Measurements from ENCODE around the gene INHBB. TPM values are rescaled to one million over a fixed set of nuclear protein-coding genes. Genes with fewer than 3 reads are reported as not detected.

The INHBB gene
- total RNA-seq, 4 donors from 2014 or later = 0.20 to 1.1 (median 0.41) TPM; not detected in 1

DNA sequence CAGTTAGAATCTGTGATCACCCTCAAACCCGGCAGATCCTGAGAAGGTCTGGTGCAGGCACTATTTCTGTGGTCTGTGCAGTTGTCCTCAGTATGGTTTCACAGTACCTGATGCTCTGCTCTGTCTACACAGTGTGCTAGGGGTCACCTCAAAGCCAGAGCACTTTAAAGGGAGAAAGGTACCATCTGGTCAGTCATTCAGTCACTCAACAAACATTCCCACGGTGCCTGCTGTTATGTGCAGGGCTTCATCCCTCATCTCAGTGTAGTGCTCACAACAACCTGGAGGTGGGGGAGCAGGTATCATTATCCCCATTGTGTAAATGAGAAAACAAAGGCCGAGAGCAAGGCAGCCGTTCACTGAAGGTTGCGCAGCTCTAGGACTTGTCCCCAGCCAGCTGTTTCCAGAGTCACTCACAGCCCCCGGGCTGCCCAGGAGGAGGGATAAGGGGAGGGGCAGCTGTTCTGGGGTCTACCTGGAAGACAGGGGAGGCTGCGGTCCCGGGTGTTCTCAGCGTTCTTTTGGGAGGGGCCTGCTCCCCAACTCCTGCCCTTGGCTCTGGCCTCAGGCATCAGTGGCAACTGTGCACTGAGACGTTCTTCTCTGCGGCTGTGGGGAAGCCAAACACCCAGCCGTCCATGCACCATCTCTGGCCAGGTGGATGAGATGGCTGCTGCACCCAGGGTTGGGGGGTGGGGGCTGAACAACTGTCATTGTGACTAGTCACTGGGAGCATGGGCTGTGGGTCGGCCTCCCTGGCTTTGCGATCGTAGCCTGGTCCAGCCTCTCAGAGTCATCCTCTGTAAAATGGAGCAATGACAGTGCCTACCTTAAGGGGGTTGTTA is 9.2 kb downstream of the INHBB start:
- TF ChIP-seq POLR2A (IDR thresholded peaks at IDR 0.05) (no peak), POLR2AphosphoS5 (IDR thresholded peaks at IDR 0.05) (no peak), EP300 (IDR thresholded peaks at IDR 0.05; ENCODE audit: low read depth) (no peak)
- TF ChIP-seq, protein P1, sequence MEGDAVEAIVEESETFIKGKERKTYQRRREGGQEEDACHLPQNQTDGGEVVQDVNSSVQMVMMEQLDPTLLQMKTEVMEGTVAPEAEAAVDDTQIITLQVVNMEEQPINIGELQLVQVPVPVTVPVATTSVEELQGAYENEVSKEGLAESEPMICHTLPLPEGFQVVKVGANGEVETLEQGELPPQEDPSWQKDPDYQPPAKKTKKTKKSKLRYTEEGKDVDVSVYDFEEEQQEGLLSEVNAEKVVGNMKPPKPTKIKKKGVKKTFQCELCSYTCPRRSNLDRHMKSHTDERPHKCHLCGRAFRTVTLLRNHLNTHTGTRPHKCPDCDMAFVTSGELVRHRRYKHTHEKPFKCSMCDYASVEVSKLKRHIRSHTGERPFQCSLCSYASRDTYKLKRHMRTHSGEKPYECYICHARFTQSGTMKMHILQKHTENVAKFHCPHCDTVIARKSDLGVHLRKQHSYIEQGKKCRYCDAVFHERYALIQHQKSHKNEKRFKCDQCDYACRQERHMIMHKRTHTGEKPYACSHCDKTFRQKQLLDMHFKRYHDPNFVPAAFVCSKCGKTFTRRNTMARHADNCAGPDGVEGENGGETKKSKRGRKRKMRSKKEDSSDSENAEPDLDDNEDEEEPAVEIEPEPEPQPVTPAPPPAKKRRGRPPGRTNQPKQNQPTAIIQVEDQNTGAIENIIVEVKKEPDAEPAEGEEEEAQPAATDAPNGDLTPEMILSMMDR (IDR thresholded peaks at IDR 0.05) = no peak
- Histone ChIP-seq H3K27me3 (peaks cover 9% of the 10 kb centered on the region), H3K27ac (no peak overlapping the region), H3K4me1 (no peaks in the 10 kb centered on the region), H3K4me3 (no peak overlapping the region), H3K36me3 (no peaks in the 10 kb centered on the region), H3K9me3 (no peaks in the 10 kb centered on the region)
- in situ Hi-C loops (cut with MboI; ENCODE audit: low pct_ligation_motif_present in 1 of 4, low pct_unique_long_range_greater_than_20kb in 1 of 4, low sequenced_read_pairs in 3 of 4) = no loop called here
- 74 to 83% methylated on average over 1 to 15 of the region's 15 CpGs for WGBS, 2 donors (ENCODE audit: low coverage in 1 of 2)
- intact Hi-C loops (cut with DNase I; ENCODE audit: low total_unique reads) = no loop called here
- DNase-seq = no peak

DNA sequence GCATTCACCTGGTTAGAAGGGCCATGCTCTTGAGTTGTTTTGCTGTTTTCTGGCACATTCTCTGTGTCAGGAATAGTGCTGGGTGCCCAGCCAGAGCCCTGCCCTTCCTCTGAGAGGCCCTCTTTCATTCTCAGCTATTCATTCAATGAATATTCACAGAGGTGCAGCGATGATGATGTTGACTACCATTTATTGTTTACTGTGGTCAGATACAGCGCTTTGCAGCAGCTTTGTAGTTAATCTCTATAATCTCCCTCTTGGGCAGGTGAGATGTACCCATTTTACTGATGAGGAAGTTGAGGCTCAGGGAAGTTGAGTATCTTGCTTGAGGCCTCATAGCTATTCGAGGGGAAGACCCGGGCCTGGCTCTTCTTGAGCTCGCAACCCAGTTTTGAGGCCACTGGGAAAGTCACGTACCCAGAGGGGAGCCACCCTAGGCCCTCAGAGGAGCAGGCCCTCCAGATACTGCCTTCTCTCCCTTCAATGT is 9.9 kb downstream of the INHBB start:
- Histone ChIP-seq H3K4me3 (no peak overlapping the region), H3K36me3 (no peaks in the 10 kb centered on the region), H3K9me3 (no peaks in the 10 kb centered on the region), H3K27me3 (peaks cover 8% of the 10 kb centered on the region), H3K27ac (no peak overlapping the region), H3K4me1 (no peaks in the 10 kb centered on the region)
- intact Hi-C loops (cut with DNase I; ENCODE audit: low total_unique reads) = no loop called here
- TF ChIP-seq EP300 (IDR thresholded peaks at IDR 0.05; ENCODE audit: low read depth) = no peak
- TF ChIP-seq, protein P1 (IDR thresholded peaks at IDR 0.05) = no peak
- no peak for TF ChIP-seq POLR2A (IDR thresholded peaks at IDR 0.05)
- no peak for TF ChIP-seq POLR2AphosphoS5 (IDR thresholded peaks at IDR 0.05)
- WGBS, 2 donors (ENCODE audit: low coverage in 1 of 2) = 91% methylated on average over 6 of the region's 6 CpGs
- in situ Hi-C loops (cut with MboI; ENCODE audit: low pct_ligation_motif_present in 1 of 4, low pct_unique_long_range_greater_than_20kb in 1 of 4, low sequenced_read_pairs in 3 of 4) = no loop called here
- DNase-seq = no peak

DNA sequence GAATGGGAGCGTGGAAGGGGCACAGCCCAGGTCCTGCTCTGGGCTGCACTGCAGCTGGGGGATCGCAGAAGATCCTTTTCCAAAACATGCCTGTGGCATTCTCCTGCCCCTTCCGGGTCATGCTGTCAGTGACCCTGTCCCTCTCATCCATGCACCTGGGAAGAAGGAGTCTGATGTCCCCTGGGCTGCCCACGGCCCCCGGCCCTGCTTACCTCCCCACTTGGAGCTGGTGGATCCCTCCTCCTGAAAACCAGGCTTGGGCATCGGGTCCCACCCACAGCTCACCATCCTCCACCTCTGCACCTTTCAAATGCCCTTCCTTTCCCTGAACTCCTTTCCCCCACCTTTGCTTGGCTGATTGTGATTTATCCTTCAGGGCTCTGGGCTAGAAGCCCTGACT is 11.8 kb downstream of the INHBB start:
- WGBS, 2 donors (ENCODE audit: low coverage in 1 of 2) = 83 to 87% methylated on average over 1 to 6 of the region's 6 CpGs
- TF ChIP-seq POLR2A (IDR thresholded peaks at IDR 0.05) (no peak), POLR2AphosphoS5 (IDR thresholded peaks at IDR 0.05) (no peak), EP300 (IDR thresholded peaks at IDR 0.05; ENCODE audit: low read depth) (no peak)
- TF ChIP-seq, protein P1 (IDR thresholded peaks at IDR 0.05) = no peak
- no peaks in the 10 kb centered on the region for H3K9me3 ChIP-seq
- in situ Hi-C loops (cut with MboI; ENCODE audit: low pct_ligation_motif_present in 1 of 4, low pct_unique_long_range_greater_than_20kb in 1 of 4, low sequenced_read_pairs in 3 of 4) (no loop called here), intact Hi-C loops (cut with DNase I; ENCODE audit: low total_unique reads) (no loop called here)
- DNase-seq = no peak
- no peaks in the 10 kb centered on the region for H3K4me1 ChIP-seq
- peaks cover 8% of the 10 kb centered on the region for H3K27me3 ChIP-seq
- H3K27ac ChIP-seq = no peak overlapping the region
- H3K36me3 ChIP-seq = no peaks in the 10 kb centered on the region
- H3K4me3 ChIP-seq = no peak overlapping the region

DNA sequence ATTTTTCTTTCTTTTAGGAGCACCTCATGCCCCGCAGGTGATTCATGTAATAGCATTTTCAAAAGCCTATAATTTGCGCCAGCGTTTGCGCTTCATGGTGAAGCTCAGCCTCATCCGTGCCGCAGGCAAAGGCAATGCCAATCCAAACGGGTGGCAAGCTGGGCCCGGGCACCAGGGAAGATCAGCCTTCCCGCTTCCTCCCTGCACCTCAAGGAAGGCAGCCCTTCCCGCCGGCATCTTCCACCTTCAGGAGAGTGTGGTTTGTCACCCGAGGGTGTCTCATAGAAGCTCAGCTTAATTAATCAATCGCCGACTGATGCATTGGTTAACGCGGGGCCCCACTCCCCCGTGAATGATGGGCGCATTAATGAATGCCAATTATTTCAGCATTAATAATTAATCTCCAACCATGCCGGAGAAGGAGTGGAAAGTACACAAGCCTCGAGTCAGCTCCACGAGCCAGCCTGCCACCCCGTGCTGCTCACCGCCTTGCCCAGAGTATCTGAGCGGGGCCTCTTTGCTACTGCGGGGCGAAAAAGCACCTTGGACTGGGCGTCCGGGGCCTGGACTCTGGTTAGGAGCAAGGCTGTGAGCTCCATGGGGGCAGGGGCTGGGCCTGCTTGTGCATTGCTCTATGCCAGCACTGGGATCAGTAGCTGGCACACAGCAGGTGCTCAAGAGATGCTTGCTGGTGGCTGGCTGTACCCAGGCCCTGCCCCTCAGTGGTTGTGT is 13.0 kb downstream of the INHBB start:
- intact Hi-C loops (cut with DNase I; ENCODE audit: low total_unique reads) = no loop called here
- no peaks in the 10 kb centered on the region for H3K36me3 ChIP-seq
- no peak for TF ChIP-seq POLR2AphosphoS5 (IDR thresholded peaks at IDR 0.05)
- no peak for TF ChIP-seq EP300 (IDR thresholded peaks at IDR 0.05; ENCODE audit: low read depth)
- TF ChIP-seq, protein P1 (IDR thresholded peaks at IDR 0.05) = no peak
- no peak for TF ChIP-seq POLR2A (IDR thresholded peaks at IDR 0.05)

More for the DNA sequence above, 13.0 kb downstream of the INHBB start:
- Histone ChIP-seq H3K27ac (no peak overlapping the region), H3K4me1 (no peaks in the 10 kb centered on the region), H3K9me3 (no peaks in the 10 kb centered on the region), H3K4me3 (no peak overlapping the region), H3K27me3 (peaks cover 8% of the 10 kb centered on the region)
- no peak for DNase-seq
- in situ Hi-C loops (cut with MboI; ENCODE audit: low pct_ligation_motif_present in 1 of 4, low pct_unique_long_range_greater_than_20kb in 1 of 4, low sequenced_read_pairs in 3 of 4) = no loop called here
- WGBS, 2 donors (ENCODE audit: low coverage in 1 of 2) = 85% methylated on average over 28 of the region's 28 CpGs; no CpG with 5 or more reads in 1 of the 2 donors

All from transverse colon (tissue), 4 donors.